Left hindlimb (tissue), 1 donor: Measurements from ENCODE around the gene TAPBPL.
A peak's percentile ranks its signal among the peaks of the same experiment; 100 is the strongest.
"Not testable (repeated sequence)": the region's sequence is repeated elsewhere in the genome, so short reads cannot be mapped to it uniquely, and the experiment has no call there.

ENCODE experiments used
- DNase-seq: peaks from one replicate; pipeline ENCODE4 v3.0.0-alpha.2; 2018

The TAPBPL gene

GRCh38 chr12:6451348-6452244 lies at the start of gene TAPBPL:
Gene TAPBPL, plus strand, starts transcription at chr12:6452042. Its CDS starts 207 bp downstream, at chr12:6452249.
- DNase-seq, result peak; percentile 92

GRCh38 chr12:6404390-6404789 lies 47.5 kb upstream of the TAPBPL start:
- no peak for DNase-seq

GRCh38 chr12:6405963-6406362 lies 45.9 kb upstream of the TAPBPL start:
- DNase-seq, result no peak

GRCh38 chr12:6407236-6407954 lies 44.4 kb upstream of the TAPBPL start:
- DNase-seq, result no peak

- DNase-seq, result no peak
These were observed 35.2 kb upstream of the TAPBPL start for GRCh38 chr12:6416596-6416995.

- no peak for DNase-seq
These were observed 33.0 kb upstream of the TAPBPL start for GRCh38 chr12:6418796-6419195.

GRCh38 chr12:6420364-6420763 lies 31.5 kb upstream of the TAPBPL start:
- no peak for DNase-seq

GRCh38 chr12:6423267-6424007 lies 28.4 kb upstream of the TAPBPL start:
- DNase-seq, result peak; percentile 78

- no peak for DNase-seq
These were observed 27.9 kb upstream of the TAPBPL start for GRCh38 chr12:6424008-6424347.

GRCh38 chr12:6424866-6425265 lies 27.0 kb upstream of the TAPBPL start:
- no peak for DNase-seq

GRCh38 chr12:6425590-6426531 lies 26.0 kb upstream of the TAPBPL start:
- no peak for DNase-seq

GRCh38 chr12:6426882-6427671 lies 24.8 kb upstream of the TAPBPL start:
- no peak for DNase-seq

GRCh38 chr12:6427796-6428195 lies 24.0 kb upstream of the TAPBPL start:
- not testable (repeated sequence) for DNase-seq

- no peak for DNase-seq
These were observed 23.5 kb upstream of the TAPBPL start for GRCh38 chr12:6428326-6428725.

- DNase-seq, result peak; percentile 54
These were observed 21.5 kb upstream of the TAPBPL start for GRCh38 chr12:6430124-6430989.

GRCh38 chr12:6432991-6433390 lies 18.9 kb upstream of the TAPBPL start:
- no peak for DNase-seq

GRCh38 chr12:6434205-6435140 lies 17.4 kb upstream of the TAPBPL start:
- no peak for DNase-seq

- DNase-seq, result no peak
These were observed 15.7 kb upstream of the TAPBPL start for GRCh38 chr12:6435961-6436715.
